MCF 10A (cell line): ENCODE measurements around the gene PHLDA3. TPM values are rescaled to one million over a fixed set of nuclear protein-coding genes. Genes with fewer than 3 reads are reported as not detected.

Source experiments
- BruUV-seq: library from RNA; stranded (reverse); fragments of 400-500 nt; replicated peaks from 2 replicates; lab custom pipeline; 2021; lab: Mats Ljungman, UMichigan
- CTCF ChIA-PET: fragments of 300-600 bp; sonication (Branson Sonifier 250); formaldehyde crosslinking; extraction: SDS; loops from one replicate; lab custom pipeline; 2021; ENCODE audit warnings: antibody characterized with exemption, inconsistent platforms; lab: Yijun Ruan, JAX
- POLR2A ChIA-PET: fragments of 300-600, 350-650 bp; sonication (Branson Sonifier 250); formaldehyde crosslinking; extraction: SDS; loops from one replicate; lab custom pipeline; 2020; ENCODE audit warnings: antibody characterized with exemption, inconsistent platforms; lab: Yijun Ruan, JAX
- DNase-seq: peaks from one replicate; pipeline ENCODE4 v3.0.0-alpha.2; 2018; ENCODE audit not compliant: unreplicated experiment
- H3K27ac Mint-ChIP-seq: one replicate; pipeline ENCODE4 v1.8.0; 2022; ENCODE audit warnings: mild to moderate bottlenecking, low read depth, mixed read lengths; ENCODE audit not compliant: unreplicated experiment
- H3K27me3 Mint-ChIP-seq: one replicate; pipeline ENCODE4 v1.8.0; 2022; ENCODE audit warnings: mixed read lengths; ENCODE audit not compliant: insufficient read depth, unreplicated experiment
- H3K36me3 Mint-ChIP-seq: one replicate; pipeline ENCODE4 v1.8.0; 2022; ENCODE audit warnings: mild to moderate bottlenecking, moderate library complexity, mixed read lengths; ENCODE audit not compliant: insufficient read depth, unreplicated experiment
- H3K4me1 Mint-ChIP-seq: one replicate; pipeline ENCODE4 v1.8.0; 2022; ENCODE audit warnings: mixed read lengths; ENCODE audit not compliant: insufficient read depth, unreplicated experiment
- H3K4me3 Mint-ChIP-seq: one replicate; pipeline ENCODE4 v1.8.0; 2022; ENCODE audit warnings: mild to moderate bottlenecking, moderate library complexity, mixed read lengths; ENCODE audit not compliant: unreplicated experiment
- H3K9me3 Mint-ChIP-seq: one replicate; pipeline ENCODE4 v1.8.0; 2022; ENCODE audit warnings: mixed read lengths; ENCODE audit not compliant: unreplicated experiment
- CTCF ChIP-seq: fragments of 200-600 bp; IDR thresholded peaks from one replicate; pipeline ENCODE4 v1.8.0; 2022; ENCODE audit warnings: antibody characterized with exemption, mild to moderate bottlenecking; ENCODE audit not compliant: unreplicated experiment
- intact Hi-C: fragments of 100-400 bp; cut with micrococcal nuclease; formaldehyde crosslinking; loops from 2 replicates; pipeline ENCODE4 v1.14.1; 2022
- total RNA-seq: library from RNA; stranded (reverse); gene quantifications from 2 replicates; pipeline ENCODE4 v1.2.3, GENCODE V29; 2022

PHLDA3 gene
- total RNA-seq, 1 experiment from 2014 or later = 169 TPM

DNA sequence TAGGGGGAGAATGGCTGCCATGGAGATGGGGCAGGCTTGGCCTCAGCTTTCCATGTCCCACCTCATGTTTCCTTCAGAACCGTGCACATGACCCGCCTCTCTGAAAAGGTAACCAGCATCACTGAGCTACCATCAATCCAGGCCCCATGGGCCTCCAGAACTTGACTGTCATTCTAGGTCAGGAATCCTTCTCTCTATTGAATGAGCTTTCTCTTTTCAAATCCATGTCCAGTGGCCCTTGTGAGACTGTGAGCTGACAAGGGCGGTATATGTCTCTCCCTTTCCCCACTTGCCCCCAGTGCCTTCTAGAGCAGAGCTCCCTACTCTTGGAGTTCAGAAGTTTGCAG, 33.5 kb upstream of the PHLDA3 start:
- Mint-ChIP-seq H3K36me3 (peaks cover 14% of the 10 kb centered on the region), H3K4me1 (peaks cover 78% of the 10 kb centered on the region), H3K4me3 (no peak overlapping the region), H3K27ac (peak overlapping the region; percentile 86), H3K27me3 (no peaks in the 10 kb centered on the region), H3K9me3 (no peaks in the 10 kb centered on the region)
- ChIA-PET POLR2A (interaction anchor here (0.8 to 15.5 kb wide), 7 partner anchors 10 to 379 kb away, joined by 3 to 330 read pairs (median 24); partner anchors contain the start of gene PHLDA3), CTCF (interaction anchor here (0.6 to 70.3 kb wide), 7 partner anchors 2 to 382 kb away, joined by 3 to 3816 read pairs (median 5); partner anchors contain the start of genes CSRP1 and PHLDA3)
- intact Hi-C loops = no loop called here
- TF ChIP-seq CTCF = no peak
- DNase-seq = no peak
- BruUV-seq = no TSS peak

DNA sequence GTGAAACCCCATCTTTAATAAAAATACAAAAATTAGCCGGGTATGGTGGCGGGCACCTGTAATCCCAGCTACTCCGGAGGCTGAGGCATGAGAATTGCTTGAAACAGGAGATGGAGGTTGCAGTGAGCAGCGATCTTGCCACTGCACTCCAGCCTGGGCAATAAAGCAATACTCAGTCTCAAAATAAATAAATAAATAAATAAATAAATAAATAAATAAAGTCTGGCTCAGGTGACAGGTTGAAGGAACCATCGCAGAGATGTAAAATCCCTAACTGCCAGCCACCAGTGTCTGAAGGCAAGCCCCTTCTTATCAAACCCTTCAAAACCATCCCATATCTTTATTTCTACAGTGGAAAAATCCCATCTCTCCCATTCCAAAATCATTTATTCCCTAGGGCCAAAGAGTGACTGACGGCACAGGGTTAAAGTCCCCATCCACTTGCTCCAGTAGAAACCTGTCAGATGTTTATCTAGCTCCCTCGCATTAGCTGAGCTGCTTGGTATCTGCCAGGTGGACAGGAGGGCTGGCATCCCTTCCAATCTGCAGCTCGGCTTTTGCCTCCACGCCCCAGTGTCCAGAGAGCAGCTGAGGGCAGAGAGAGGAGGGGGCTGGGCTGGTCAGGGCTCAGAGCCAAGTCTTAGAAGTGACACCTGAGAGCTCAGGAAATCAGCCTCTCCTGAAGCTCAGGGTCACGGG, 33.0 kb upstream of the PHLDA3 start:
- no peaks in the 10 kb centered on the region for H3K9me3 Mint-ChIP-seq
- peaks cover 75% of the 10 kb centered on the region for H3K4me1 Mint-ChIP-seq
- ChIA-PET CTCF (interaction anchor here (0.6 to 70.3 kb wide), 6 partner anchors 2 to 383 kb away, joined by 3 to 3816 read pairs (median 18); partner anchors contain the start of genes CSRP1 and PHLDA3), POLR2A (interaction anchor here (1.4 to 15.5 kb wide), 6 partner anchors 10 to 54 kb away, joined by 4 to 330 read pairs (median 126); partner anchors contain the start of gene PHLDA3)
- no peak overlapping the region for H3K4me3 Mint-ChIP-seq
- no peaks in the 10 kb centered on the region for H3K27me3 Mint-ChIP-seq
- peak; percentile 36 for DNase-seq
- peaks cover 20% of the 10 kb centered on the region for H3K36me3 Mint-ChIP-seq
- peak overlapping the region; percentile 86 for H3K27ac Mint-ChIP-seq
- intact Hi-C loops = no loop called here
- no peak for TF ChIP-seq CTCF
- BruUV-seq = no TSS peak

DNA sequence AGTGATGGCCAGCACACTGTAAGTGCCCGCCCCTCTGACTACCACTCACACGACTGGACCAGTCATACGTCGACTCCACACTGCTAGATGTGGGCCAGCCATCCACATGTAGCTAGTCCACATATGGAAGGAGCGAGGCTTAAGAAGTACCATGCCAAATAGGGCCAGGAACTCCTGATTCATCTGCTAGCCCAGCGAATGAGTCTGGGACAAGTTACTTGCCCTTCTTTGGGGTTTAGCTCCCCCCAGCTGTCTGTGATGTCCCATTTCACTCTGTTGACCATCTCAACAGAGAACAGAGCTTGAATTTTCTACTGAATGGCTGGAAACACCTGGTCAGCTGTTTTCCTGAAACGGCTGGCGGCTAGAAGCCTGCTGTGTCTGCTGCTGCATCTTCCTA, 32.2 kb upstream of the PHLDA3 start:
- no peak for TF ChIP-seq CTCF
- no TSS peak for BruUV-seq
- CTCF ChIA-PET = interaction anchor here (0.6 to 70.3 kb wide), 7 partner anchors 3 to 375 kb away, joined by 3 to 3816 read pairs (median 4); partner anchors contain the start of genes CSRP1 and PHLDA3

DNA sequence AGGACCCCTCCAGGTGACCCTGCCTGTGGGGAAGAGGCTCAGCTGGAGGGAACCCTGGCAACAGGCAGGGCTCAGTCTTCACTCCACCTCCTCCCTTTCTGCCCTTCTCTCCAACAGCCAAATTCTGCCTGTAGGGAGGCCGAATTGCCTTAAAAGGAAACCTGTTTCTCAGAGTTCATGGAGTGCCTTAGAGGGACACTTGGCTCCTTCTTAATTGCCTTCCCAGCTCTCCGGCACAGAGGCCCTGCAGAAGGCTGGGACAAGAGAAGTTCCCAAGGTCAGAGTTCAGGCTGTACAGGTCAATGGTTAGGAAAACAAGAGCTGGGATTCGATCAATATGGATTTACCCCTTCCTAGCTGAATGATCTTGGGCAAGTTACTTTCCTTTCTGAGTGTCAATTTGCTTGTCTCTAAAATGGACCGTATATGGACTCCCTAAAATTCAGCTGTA, 31.7 kb upstream of the PHLDA3 start:
- POLR2A ChIA-PET = interaction anchor here (1.2 to 11.9 kb wide), 5 partner anchors 9 to 65 kb away, joined by 4 to 257 read pairs (median 6); partner anchors contain the start of gene PHLDA3
- H3K4me3 Mint-ChIP-seq = no peak overlapping the region
- BruUV-seq = no TSS peak
- intact Hi-C loops = no loop called here
- no peak for TF ChIP-seq CTCF
- H3K36me3 Mint-ChIP-seq = peaks cover 32% of the 10 kb centered on the region
- DNase-seq = no peak
- CTCF ChIA-PET = interaction anchor here (0.6 to 70.3 kb wide), 9 partner anchors 4 to 1248 kb away, joined by 3 to 3816 read pairs (median 4); partner anchors contain the start of genes CSRP1 and PHLDA3
- no peaks in the 10 kb centered on the region for H3K27me3 Mint-ChIP-seq
- no peaks in the 10 kb centered on the region for H3K9me3 Mint-ChIP-seq
- peaks cover 69% of the 10 kb centered on the region for H3K4me1 Mint-ChIP-seq
- peak overlapping the region; percentile 84 for H3K27ac Mint-ChIP-seq

More for the DNA sequence above, 32.2 kb upstream of the PHLDA3 start:
- H3K9me3 Mint-ChIP-seq = no peaks in the 10 kb centered on the region
- no peak for DNase-seq
- POLR2A ChIA-PET = interaction anchor here (1.2 to 11.9 kb wide), 6 partner anchors 9 to 65 kb away, joined by 4 to 257 read pairs (median 6); partner anchors contain the start of gene PHLDA3
- H3K4me1 Mint-ChIP-seq = peaks cover 70% of the 10 kb centered on the region
- H3K27ac Mint-ChIP-seq = peak overlapping the region; percentile 84
- H3K27me3 Mint-ChIP-seq = no peaks in the 10 kb centered on the region
- H3K36me3 Mint-ChIP-seq = peaks cover 28% of the 10 kb centered on the region
- no peak overlapping the region for H3K4me3 Mint-ChIP-seq
- intact Hi-C loops = no loop called here
